Keratinocyte (primary cell): ENCODE measurements around the gene GABRG1. TPM values are rescaled to one million over a fixed set of nuclear protein-coding genes. Genes with fewer than 3 reads are reported as not detected.

ENCODE experiments used
- DNase-seq: peaks from one replicate; pipeline ENCODE4 v3.0.0-alpha.2; 2011; ENCODE audit warnings: low read depth, missing footprints, low spot score
- FAIRE-seq: peaks from 2 replicates; lab custom pipeline; 2011; peaks lifted over from hg19 to GRCh38; lab: Jason Lieb, UNC
- H2AFZ ChIP-seq: 2 replicates; pipeline ENCODE4 v1.6.0; 2012; ENCODE audit warnings: low read length, control low read depth, inconsistent platforms; ENCODE audit not compliant: control insufficient read depth
- H3K27ac ChIP-seq: 2 replicates; pipeline ENCODE4 v1.5.1; 2011; ENCODE audit warnings: low read length; ENCODE audit not compliant: control insufficient read depth, insufficient read depth
- H3K27me3 ChIP-seq: 3 replicates; pipeline ENCODE4 v1.6.0; 2011; ENCODE audit warnings: low read length; ENCODE audit not compliant: control insufficient read depth, insufficient read depth; ENCODE audit errors: extremely low read depth
- H3K36me3 ChIP-seq, 2 experiments: 2 replicates in 1 of 2; 3 replicates in 1 of 2; pipeline ENCODE4 v1.5.1; 2011; ENCODE audit warnings: low read length in 2 of 2, mild to moderate bottlenecking in 1 of 2; ENCODE audit not compliant: control insufficient read depth in 2 of 2, insufficient read depth in 2 of 2; ENCODE audit errors: extremely low read depth in 1 of 2
- H3K4me1 ChIP-seq: 3 replicates; pipeline ENCODE4 v1.5.1; 2011; ENCODE audit warnings: low read length; ENCODE audit not compliant: control insufficient read depth, insufficient read depth; ENCODE audit errors: extremely low read depth
- H3K4me2 ChIP-seq: 3 replicates; pipeline ENCODE4 v1.6.0; 2011; ENCODE audit warnings: low read depth, low read length; ENCODE audit not compliant: control insufficient read depth, insufficient read depth; ENCODE audit errors: extremely low read depth
- H3K4me3 ChIP-seq, 3 experiments: fragments of 200-600 bp in 1 of 3; sonication (generic) in 1 of 3; 2 replicates in 2 of 3; 3 replicates in 1 of 3; pipeline ENCODE4 v1.5.1; 2011 to 2016; ENCODE audit warnings: low read length in 3 of 3, mild to moderate bottlenecking in 3 of 3, control low read depth in 2 of 3, inconsistent platforms in 1 of 3, low read depth in 1 of 3, mixed read lengths in 1 of 3, mixed run types in 1 of 3, moderate library complexity in 1 of 3; ENCODE audit not compliant: control insufficient read depth in 2 of 3, insufficient read depth in 2 of 3; ENCODE audit errors: extremely low read depth in 1 of 3
- H3K79me2 ChIP-seq: 2 replicates; pipeline ENCODE4 v1.6.0; 2012; ENCODE audit warnings: low read length; ENCODE audit not compliant: control insufficient read depth, insufficient read depth
- H3K9ac ChIP-seq: 3 replicates; pipeline ENCODE4 v1.6.0; 2011; ENCODE audit warnings: low read length; ENCODE audit not compliant: control insufficient read depth, insufficient read depth; ENCODE audit errors: extremely low read depth
- H3K9me1 ChIP-seq: 3 replicates; pipeline ENCODE4 v1.6.0; 2011; ENCODE audit warnings: low read length; ENCODE audit not compliant: control insufficient read depth, insufficient read depth; ENCODE audit errors: extremely low read depth
- H3K9me3 ChIP-seq: 2 replicates; pipeline ENCODE4 v1.5.1; 2012; ENCODE audit warnings: low read depth, low read length; ENCODE audit not compliant: control insufficient read depth
- H4K20me1 ChIP-seq: 3 replicates; pipeline ENCODE4 v1.6.0; 2011; ENCODE audit warnings: low read length; ENCODE audit not compliant: control insufficient read depth, insufficient read depth; ENCODE audit errors: extremely low read depth
- CTCF ChIP-seq, 3 experiments: IDR thresholded peaks in 1 of 3; conservative IDR thresholded peaks in 1 of 3; optimal IDR thresholded peaks in 1 of 3; 2 replicates in 2 of 3; 3 replicates in 1 of 3; pipeline versions ENCODE3 to v1.5.1; 2011; ENCODE audit warnings: low read length in 3 of 3, mild to moderate bottlenecking in 3 of 3, moderate library complexity in 2 of 3, control low read depth in 1 of 3, inconsistent platforms in 1 of 3; ENCODE audit not compliant: insufficient read depth in 2 of 3; ENCODE audit errors: extremely low read depth in 1 of 3
- EZH2 ChIP-seq: IDR thresholded peaks from one replicate; pipeline ENCODE4 v1.6.1; 2012; ENCODE audit warnings: inconsistent platforms, mild to moderate bottlenecking, low read length, moderate library complexity
- dilution Hi-C: fragments of 300-500 bp; cut with MboI; formaldehyde crosslinking; loops from one replicate; pipeline ENCODE4 v1.7.0; 2020; ENCODE audit warnings: low sequenced_read_pairs; ENCODE audit not compliant: extremely low pct_ligation_motif_present
- polyA plus RNA-seq, 5 experiments: library from polyadenylated mRNA; depleted of rRNA in 3 of 5; stranded (reverse) in 3 of 5; stranded (forward) in 1 of 5; unstranded in 1 of 5; fragments of >200 nt; gene quantifications; 1 replicate in 1 of 5; 2 replicates in 3 of 5; 3 replicates in 1 of 5; pipeline versions ENCODE4 v1.2.1 to v1.2.3, GENCODE V29; 2011 to 2012; ENCODE audit warnings: missing spikeins in 2 of 5, low read depth in 1 of 5, low replicate concordance in 1 of 5

GABRG1 gene
- polyA plus RNA-seq, 1 donor (not counting 4 experiments of a cell fraction or from before 2014, with no cell fraction given): not detected

GRCh38 chr4:46032056-46032455 is 91.8 kb downstream of the GABRG1 start:
- no peaks in the 10 kb centered on the region for H3K79me2 ChIP-seq
- no peaks in the 10 kb centered on the region for H3K27me3 ChIP-seq
- FAIRE-seq: no peak
- DNase-seq: no peak
- H3K27ac ChIP-seq: no peak overlapping the region
- no peak overlapping the region for H3K9ac ChIP-seq
- no peak overlapping the region for H3K4me3 ChIP-seq
- TF ChIP-seq CTCF (optimal IDR thresholded peaks at IDR 0.05 in 1 of 3, IDR thresholded peaks at IDR 0.05 in 1 of 3, conservative IDR thresholded peaks at IDR 0.05 in 1 of 3; ENCODE audit: extremely low read depth in 1 of 3, insufficient read depth in 2 of 3, low read length in 3 of 3) (no peak), EZH2 (no peak)
- H3K9me1 ChIP-seq: no peaks in the 10 kb centered on the region
- no peaks in the 10 kb centered on the region for H4K20me1 ChIP-seq
- H3K4me1 ChIP-seq: no peaks in the 10 kb centered on the region
- H2AFZ ChIP-seq: no peak overlapping the region
- H3K36me3 ChIP-seq: no peaks in the 10 kb centered on the region
- no peaks in the 10 kb centered on the region for H3K9me3 ChIP-seq
- dilution Hi-C loops: no loop called here
- H3K4me2 ChIP-seq: no peak overlapping the region

- Histone ChIP-seq H3K9me1 (no peaks in the 10 kb centered on the region), H3K9me3 (no peaks in the 10 kb centered on the region), H3K27ac (no peak overlapping the region), H3K27me3 (no peaks in the 10 kb centered on the region), H3K4me2 (no peak overlapping the region), H3K36me3 (no peaks in the 10 kb centered on the region), H3K9ac (no peak overlapping the region), H2AFZ (no peak overlapping the region), H4K20me1 (no peaks in the 10 kb centered on the region), H3K4me1 (no peaks in the 10 kb centered on the region), H3K79me2 (no peaks in the 10 kb centered on the region), H3K4me3 (no peak overlapping the region)
- no peak for FAIRE-seq
- TF ChIP-seq EZH2: no peak
- no peak for TF ChIP-seq CTCF (optimal IDR thresholded peaks at IDR 0.05 in 1 of 3, IDR thresholded peaks at IDR 0.05 in 1 of 3, conservative IDR thresholded peaks at IDR 0.05 in 1 of 3; ENCODE audit: extremely low read depth in 1 of 3, insufficient read depth in 2 of 3, low read length in 3 of 3)
- dilution Hi-C loops: no loop called here
- no peak for DNase-seq
These were observed 107.5 kb downstream of the GABRG1 start for GRCh38 chr4:46016306-46016705.
